OCI-LY1 (cell line): ENCODE results near the gene SLC26A5.

Experiments used
- H2AFZ ChIP-seq: fragments of 200-600 bp; sonication (generic), shearing (Covaris generic); 2 replicates; pipeline ENCODE4 v1.6.0; 2014; ENCODE audit warnings: antibody characterized with exemption, mild to moderate bottlenecking, low read length
- H3F3A ChIP-seq: fragments of 200-600 bp; sonication (generic), shearing (Covaris generic); 2 replicates; pipeline ENCODE4 v1.6.0; 2014; ENCODE audit warnings: mild to moderate bottlenecking, antibody characterized with exemption, low read length, moderate library complexity; ENCODE audit not compliant: insufficient read depth
- H3K27ac ChIP-seq: fragments of 200-600 bp; sonication (generic); 2 replicates; pipeline ENCODE4 v1.5.1; 2014; ENCODE audit warnings: low read length, mixed run types, mild to moderate bottlenecking, low read depth; ENCODE audit not compliant: poor library complexity, severe bottlenecking
- H3K27me3 ChIP-seq: fragments of 200-600 bp; sonication (generic); 2 replicates; pipeline ENCODE4 v1.6.0; 2014; ENCODE audit warnings: antibody characterized with exemption, mild to moderate bottlenecking, low read length, moderate library complexity; ENCODE audit not compliant: insufficient read depth
- H3K36me3 ChIP-seq: fragments of 200-600 bp; sonication (generic); 2 replicates; pipeline ENCODE4 v1.6.1; 2014; ENCODE audit warnings: mild to moderate bottlenecking, antibody characterized with exemption, low read length, moderate library complexity, mixed read lengths; ENCODE audit not compliant: insufficient read depth
- H3K4me1 ChIP-seq: fragments of 200-600 bp; sonication (generic); 2 replicates; pipeline ENCODE4 v1.5.1; 2014; ENCODE audit warnings: mild to moderate bottlenecking, low read length, moderate library complexity; ENCODE audit not compliant: insufficient read depth, severe bottlenecking
- H3K4me2 ChIP-seq: fragments of 200-600 bp; sonication (generic), shearing (Covaris generic); 2 replicates; pipeline ENCODE4 v1.6.1; 2014; ENCODE audit warnings: low read length
- H3K4me3 ChIP-seq: fragments of 200-600 bp; sonication (generic); 2 replicates; pipeline ENCODE4 v1.5.1; 2014; ENCODE audit warnings: low read length, low read depth, mild to moderate bottlenecking, mixed read lengths; ENCODE audit not compliant: poor library complexity, severe bottlenecking
- H3K79me2 ChIP-seq: fragments of 200-600 bp; shearing (Covaris generic); 2 replicates; pipeline ENCODE4 v1.6.1; 2016; ENCODE audit warnings: mixed run types, low read length, mixed read lengths; ENCODE audit not compliant: insufficient read depth
- H3K9ac ChIP-seq: fragments of 200-600 bp; sonication (generic), shearing (Covaris generic); 2 replicates; pipeline ENCODE4 v1.6.1; 2014; ENCODE audit warnings: mild to moderate bottlenecking, low read length, mixed read lengths
- H3K9me2 ChIP-seq: fragments of 200-600 bp; sonication (generic), shearing (Covaris generic); 2 replicates; pipeline ENCODE4 v1.6.1; 2014; ENCODE audit warnings: low read depth, mild to moderate bottlenecking, low read length, mixed read lengths
- H3K9me3 ChIP-seq: fragments of 200-600 bp; shearing (Covaris generic); 2 replicates; pipeline ENCODE4 v1.6.1; 2014; ENCODE audit warnings: low read length, mixed read lengths
- H4K20me1 ChIP-seq: fragments of 200-600 bp; sonication (generic), shearing (Covaris generic); 2 replicates; pipeline ENCODE4 v1.6.0; 2016; ENCODE audit warnings: mild to moderate bottlenecking, low read length; ENCODE audit not compliant: insufficient read depth
- CTCF ChIP-seq: fragments of 200-600 bp; sonication (generic), shearing (Covaris generic); IDR thresholded peaks from 2 replicates; pipeline ENCODE4 v1.5.1; 2017; ENCODE audit warnings: mild to moderate bottlenecking, antibody characterized with exemption, low read length, moderate library complexity, mixed read lengths
- EZH2 ChIP-seq: fragments of 200-600 bp; sonication (generic), shearing (Covaris generic); IDR thresholded peaks from 2 replicates; pipeline ENCODE4 v1.8.0; 2017; ENCODE audit warnings: borderline replicate concordance, mixed run types, mild to moderate bottlenecking, antibody characterized with exemption, low read length, moderate library complexity, mixed read lengths

SLC26A5 gene

GRCh38 chr7:103381280-103382031 is 64.6 kb downstream of the SLC26A5 start:
- Histone ChIP-seq H3K27me3 (no peaks in the 10 kb centered on the region; the same call in 1 of the 2 replicates), H3K9me3 (no peaks in the 10 kb centered on the region), H3K9me2 (no peaks in the 10 kb centered on the region), H3K4me3 (no peak overlapping the region), H4K20me1 (no peaks in the 10 kb centered on the region), H3K4me2 (no peak overlapping the region), H3K9ac (no peak overlapping the region), H3F3A (no peaks in the 10 kb centered on the region), H2AFZ (no peak overlapping the region), H3K27ac (no peak overlapping the region), H3K79me2 (no peaks in the 10 kb centered on the region), H3K36me3 (no peaks in the 10 kb centered on the region), H3K4me1 (no peaks in the 10 kb centered on the region)
- TF ChIP-seq CTCF: no peak
- TF ChIP-seq EZH2: no peak

- Histone ChIP-seq H3K9ac (no peak overlapping the region), H2AFZ (no peak overlapping the region), H3K9me3 (no peaks in the 10 kb centered on the region), H3K9me2 (no peaks in the 10 kb centered on the region), H3F3A (no peaks in the 10 kb centered on the region), H4K20me1 (no peaks in the 10 kb centered on the region), H3K4me1 (no peaks in the 10 kb centered on the region), H3K36me3 (no peaks in the 10 kb centered on the region), H3K27ac (no peak overlapping the region), H3K4me3 (no peak overlapping the region), H3K79me2 (no peaks in the 10 kb centered on the region), H3K4me2 (no peak overlapping the region), H3K27me3 (no peaks in the 10 kb centered on the region; the same call in 1 of the 2 replicates)
- TF ChIP-seq CTCF: no peak
- TF ChIP-seq EZH2: no peak
Observed at GRCh38 chr7:103380395-103381191, 65.4 kb downstream of the SLC26A5 start.

GRCh38 chr7:103379270-103379975 is 66.6 kb downstream of the SLC26A5 start:
- Histone ChIP-seq H3F3A (no peaks in the 10 kb centered on the region), H3K9me3 (no peaks in the 10 kb centered on the region), H4K20me1 (no peaks in the 10 kb centered on the region), H3K79me2 (no peaks in the 10 kb centered on the region), H3K27ac (no peak overlapping the region), H3K27me3 (no peaks in the 10 kb centered on the region; the same call in 1 of the 2 replicates), H3K9me2 (no peaks in the 10 kb centered on the region), H3K4me2 (no peak overlapping the region), H3K9ac (no peak overlapping the region), H3K4me1 (no peaks in the 10 kb centered on the region), H3K4me3 (no peak overlapping the region), H3K36me3 (no peaks in the 10 kb centered on the region), H2AFZ (no peak overlapping the region)
- TF ChIP-seq EZH2: no peak
- TF ChIP-seq CTCF: no peak
